Erythroblast (primary cell): Measurements from ENCODE around the gene TMEM168.

Experiments used
- GATA1 ChIP-seq: IDR thresholded peaks from 2 replicates; pipeline ENCODE4 v1.6.1; 2011; ENCODE audit warnings: low read depth, mild to moderate bottlenecking, control low read depth, low read length, moderate library complexity
- POLR2A ChIP-seq: IDR thresholded peaks from 2 replicates; pipeline ENCODE4 v1.6.1; 2011; ENCODE audit warnings: mild to moderate bottlenecking, low read length

- TF ChIP-seq POLR2A (no peak), GATA1 (no peak)
These were observed 37.6 kb downstream of the TMEM168 start for GRCh38 chr7:112752576-112752975.
